Pons (tissue), 1 donor: ENCODE measurements around the gene IL13RA1.
"Not testable (repeated sequence)": the region's sequence is repeated elsewhere in the genome, so short reads cannot be mapped to it uniquely, and the experiment has no call there.

Experiments
- DNase-seq: peaks from one replicate; pipeline ENCODE4 v3.0.0-alpha.2; 2016; ENCODE audit warnings: low spot score

Gene IL13RA1

DNA sequence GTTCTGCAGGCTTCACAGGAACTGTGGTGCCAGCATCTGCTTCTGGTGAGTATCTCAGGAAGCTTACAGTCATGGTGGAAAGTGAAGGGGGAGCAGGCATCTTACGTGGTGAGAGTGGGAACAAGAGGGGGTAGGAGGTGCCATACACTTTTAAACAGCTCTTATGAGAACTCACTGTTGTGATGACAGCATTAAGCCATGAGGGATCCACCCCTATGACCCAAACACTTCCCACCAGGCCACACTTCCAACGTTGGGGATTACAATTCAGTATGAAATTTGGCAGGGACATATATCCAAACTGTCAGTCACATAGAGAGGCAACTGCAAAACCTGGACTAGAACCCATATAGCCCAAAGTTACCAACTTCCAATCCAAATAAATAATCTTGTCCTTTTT, 53.1 kb downstream of the IL13RA1 start:
- DNase-seq = no peak

DNA sequence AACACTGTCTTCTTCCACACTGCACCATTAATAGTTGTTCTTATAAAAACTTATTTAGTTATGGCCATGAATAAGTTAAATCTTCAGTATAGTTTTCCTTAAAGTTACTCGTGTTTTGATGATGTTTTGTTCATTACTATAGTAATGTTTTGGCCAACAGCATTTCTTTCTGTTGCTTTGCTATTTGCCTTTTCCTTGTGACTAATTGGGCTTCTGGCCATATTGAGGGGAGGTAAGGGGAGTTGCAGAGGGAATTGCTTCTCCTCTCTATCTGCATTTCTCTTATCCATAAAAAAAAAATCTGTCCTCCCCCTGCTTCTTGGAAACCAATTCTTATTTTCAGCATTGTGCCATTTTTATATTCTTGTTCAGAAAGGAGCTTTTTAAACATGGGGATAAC, 53.5 kb downstream of the IL13RA1 start:
- DNase-seq = no peak

DNA sequence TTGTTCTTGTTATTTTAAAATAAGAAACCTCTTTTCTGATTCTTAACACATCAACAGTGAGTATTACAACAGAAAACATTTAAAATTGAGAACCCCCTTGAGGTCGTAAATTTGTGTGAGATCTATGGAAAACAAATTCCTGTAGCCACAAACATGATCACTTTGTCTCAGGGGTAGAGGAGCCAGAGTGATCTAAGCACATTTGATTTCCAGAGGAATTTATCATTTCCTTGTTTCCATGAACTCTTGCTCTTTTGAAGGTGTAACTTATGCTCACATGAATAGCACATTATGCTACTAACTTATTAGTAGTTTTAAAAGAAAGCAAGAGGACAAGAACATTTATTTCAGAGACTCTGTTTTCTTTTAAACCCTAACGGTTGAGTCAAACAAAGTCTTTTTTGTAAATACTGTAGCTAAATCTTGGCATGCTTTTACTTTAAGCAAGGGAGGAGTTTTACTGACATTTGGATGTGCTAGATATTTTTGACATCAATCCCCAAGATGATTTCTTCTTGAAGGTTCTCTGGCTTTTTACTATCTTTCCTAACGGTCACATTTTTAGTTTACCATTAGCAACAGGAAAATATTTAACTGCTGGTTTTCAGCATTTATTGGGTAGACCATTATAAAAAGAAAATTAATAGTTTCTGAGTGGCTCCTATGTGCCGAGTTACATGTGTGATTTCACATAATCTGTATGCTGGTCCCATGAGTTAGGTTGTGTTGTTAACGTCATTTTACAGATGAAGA, 68.3 kb downstream of the IL13RA1 start:
- DNase-seq = no peak

DNA sequence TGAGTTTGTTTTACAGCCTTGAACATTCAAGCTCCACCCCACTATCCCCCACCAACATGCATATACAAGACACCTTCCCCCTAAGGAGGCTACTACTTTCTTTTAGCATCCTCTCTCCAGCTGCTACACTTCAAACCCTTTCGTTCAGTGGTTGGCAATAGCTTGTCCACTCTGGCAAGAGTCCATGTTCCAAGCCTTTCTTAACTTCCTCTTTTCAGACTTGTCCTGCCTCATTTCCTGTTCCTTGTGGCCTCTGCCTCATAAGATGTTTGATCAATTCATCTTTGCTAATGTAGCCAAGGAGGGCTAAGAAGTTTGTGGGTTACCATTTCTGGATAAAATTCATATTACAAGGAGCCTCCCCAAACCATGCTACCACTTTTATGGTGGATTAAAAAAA, 75.5 kb downstream of the IL13RA1 start:
- DNase-seq = peak; percentile 66

DNA sequence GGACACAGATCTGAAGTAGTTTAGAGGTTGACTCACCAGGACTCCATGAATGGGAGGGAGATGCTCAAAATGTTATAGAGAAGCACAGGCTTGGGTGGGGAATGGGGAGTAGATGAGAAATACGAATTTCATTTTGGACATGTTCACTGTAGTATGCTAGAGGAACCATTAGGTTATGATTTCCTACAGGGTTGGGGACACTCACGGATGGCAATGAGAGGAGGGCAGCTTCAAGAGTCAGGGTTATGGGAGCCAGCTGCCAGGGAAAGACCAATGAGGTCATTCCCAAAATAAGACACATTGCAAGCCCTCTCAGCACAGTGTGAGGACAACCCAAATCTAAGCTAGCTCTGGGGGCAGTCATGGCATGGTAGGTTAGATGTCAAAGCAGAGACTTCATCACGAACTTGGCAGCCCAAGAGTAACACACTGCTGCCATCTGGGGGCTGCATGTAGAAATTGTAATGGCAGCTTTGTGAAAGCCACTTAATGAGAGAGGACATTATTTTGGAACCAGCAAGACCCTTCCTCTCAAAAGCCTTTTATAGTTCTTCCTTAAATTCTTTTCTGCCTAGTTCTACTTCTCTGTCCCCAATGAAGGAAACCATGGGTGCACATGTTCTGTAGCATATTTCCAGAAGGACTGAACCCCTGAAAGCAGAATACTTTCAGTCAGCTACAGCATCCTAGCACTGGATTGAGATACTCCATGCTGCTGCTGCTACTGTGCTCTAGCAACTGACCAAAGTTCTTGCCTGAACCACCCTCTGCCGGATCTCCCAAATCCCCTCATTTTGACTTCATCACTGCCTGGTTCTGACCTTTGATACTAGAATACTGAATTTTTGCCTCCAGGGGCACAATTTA, 80.0 kb downstream of the IL13RA1 start:
- peak; percentile 57 for DNase-seq

DNA sequence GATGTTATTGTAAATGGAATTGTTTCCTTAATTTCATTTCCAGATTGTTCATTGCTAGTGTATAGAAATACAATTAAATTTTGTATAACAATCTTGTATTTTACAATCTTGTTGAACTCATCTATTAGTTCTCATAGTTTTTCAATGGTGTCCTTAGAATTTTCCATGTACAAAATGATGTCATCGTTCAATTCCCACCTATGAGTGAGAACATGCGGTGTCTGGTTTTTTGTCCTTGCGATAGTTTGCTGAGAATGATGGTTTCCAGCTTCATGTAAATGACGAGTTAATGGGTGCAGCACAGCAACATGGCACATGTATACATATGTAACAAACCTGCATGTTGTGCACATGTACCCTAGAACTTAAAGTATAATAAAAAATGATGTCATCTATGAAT, 89.9 kb downstream of the IL13RA1 start:
- not testable (repeated sequence) for DNase-seq

DNA sequence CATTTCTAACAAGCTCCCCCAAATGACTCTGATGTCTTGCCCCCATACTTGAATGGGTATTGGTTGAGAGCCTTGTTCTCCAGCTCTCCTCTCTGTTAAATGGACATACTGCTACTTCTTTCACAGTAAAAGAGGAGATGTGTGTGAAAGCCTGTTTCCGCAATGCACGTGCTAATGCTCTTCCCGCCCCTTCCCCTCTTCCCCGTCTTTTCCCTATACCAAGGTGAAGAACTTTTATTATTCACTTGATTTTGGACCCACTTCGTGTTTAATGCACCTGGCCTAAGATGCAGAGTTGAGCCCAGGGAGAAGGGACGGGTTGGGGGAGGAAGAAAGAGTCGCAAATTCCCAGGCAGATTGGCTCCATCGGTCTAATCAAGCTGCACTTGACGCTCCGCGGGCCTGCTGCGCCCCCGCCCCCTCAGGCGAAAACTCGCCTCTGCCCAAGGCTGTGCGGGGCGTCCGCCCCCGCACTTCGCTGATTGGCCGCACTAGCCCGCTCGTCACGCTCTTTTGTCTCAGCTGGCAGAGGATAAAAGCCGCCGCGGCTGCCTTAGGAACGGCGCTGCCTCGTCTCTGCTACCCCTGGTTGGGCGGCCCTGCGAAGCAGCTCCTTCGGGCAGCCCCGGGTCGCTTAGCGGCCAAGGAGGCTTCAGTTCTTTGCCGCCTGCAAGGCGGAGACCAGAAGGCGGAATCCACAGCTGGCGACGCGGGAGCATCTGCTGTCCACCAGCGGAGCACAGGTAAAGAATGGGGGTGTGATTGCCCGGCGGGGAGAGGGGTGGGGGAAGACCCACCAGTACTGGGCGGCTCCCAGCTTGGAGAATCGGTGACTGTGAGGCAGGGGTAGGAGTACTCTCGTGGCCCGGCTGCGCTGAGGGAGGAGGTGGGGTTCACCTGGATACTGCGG, 96.1 kb downstream of the IL13RA1 start, which contains the start of gene ZCCHC12:
TSS of gene ZCCHC12 (plus strand) at position 562 of the 910 bp plus-strand sequence. CDS start 1,421 bp downstream, outside the sequence.
- DNase-seq = peak; percentile 37

DNA sequence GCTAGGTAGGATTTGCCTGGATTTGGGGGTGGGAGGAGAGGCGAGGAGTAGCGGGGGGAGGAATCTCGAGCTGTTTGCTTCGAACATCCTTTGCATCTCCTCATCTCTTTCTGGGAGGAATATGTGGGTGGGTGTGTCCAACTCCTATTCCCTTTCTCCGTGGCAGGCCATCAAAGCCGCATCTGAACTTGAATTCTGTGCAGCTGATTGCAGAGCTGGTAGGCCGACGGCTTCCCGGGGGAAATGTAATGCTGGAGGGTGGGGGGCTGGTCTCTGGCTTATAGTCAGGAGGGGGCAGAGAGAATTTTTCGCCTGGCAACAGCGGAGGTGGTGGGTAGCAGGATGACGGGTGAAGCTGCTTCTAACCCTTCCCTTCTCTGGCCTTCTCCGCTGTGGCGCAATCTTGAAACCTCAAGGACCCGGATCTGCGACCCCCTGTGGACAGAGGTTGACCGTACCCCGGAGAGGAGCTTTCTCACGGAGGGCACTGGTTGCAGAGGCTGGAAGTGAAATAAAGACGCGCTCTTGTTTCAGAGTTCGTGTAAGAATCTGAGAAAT, 96.8 kb downstream of the IL13RA1 start:
- DNase-seq = no peak

DNA sequence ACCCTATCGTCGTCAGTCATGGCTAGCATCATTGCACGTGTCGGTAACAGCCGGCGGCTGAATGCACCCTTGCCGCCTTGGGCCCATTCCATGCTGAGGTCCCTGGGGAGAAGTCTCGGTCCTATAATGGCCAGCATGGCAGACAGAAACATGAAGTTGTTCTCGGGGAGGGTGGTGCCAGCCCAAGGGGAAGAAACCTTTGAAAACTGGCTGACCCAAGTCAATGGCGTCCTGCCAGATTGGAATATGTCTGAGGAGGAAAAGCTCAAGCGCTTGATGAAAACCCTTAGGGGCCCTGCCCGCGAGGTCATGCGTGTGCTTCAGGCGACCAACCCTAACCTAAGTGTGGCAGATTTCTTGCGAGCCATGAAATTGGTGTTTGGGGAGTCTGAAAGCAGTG, 97.8 kb downstream of the IL13RA1 start:
- DNase-seq = no peak

DNA sequence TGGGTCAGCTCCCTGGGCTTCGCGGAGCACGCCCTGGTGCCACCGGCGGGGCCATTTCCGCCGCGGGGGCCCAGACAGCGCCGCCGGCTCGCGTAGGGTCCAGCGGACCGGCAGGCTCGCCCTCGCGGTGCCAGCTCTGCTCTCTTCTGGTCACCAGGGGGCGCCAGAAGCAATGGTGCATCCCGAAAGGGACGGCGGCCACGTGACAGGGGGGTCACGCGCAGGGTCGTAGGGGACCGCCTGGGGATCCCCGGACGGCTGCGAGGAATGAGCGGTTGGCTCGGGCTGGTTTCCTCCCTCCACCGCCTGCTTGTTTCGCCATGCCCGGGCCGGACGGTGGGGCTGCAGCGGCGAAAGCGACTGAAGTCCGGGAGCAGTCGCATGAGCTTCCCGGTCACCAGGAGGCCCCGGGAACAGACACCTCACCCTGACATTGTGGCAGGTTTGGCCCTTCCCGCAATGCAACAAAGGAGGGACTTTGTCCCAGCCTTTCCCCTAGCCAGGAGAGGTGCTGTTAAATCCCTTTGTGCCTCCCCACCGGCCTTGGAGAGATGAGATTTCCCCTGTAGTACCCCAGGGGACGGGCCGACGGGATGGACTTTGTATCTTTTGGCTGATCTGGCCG, 112.0 kb downstream of the IL13RA1 start:
- DNase-seq = peak; percentile 74
